ENCODE measurements around the gene VAV2.

Gene VAV2

GRCh38 chr9:133807037-133807436, 185.1 kb downstream of the VAV2 start:
- TF ChIP-seq CTCF (IDR thresholded peaks at IDR 0.05) (no peak), ZFX (IDR thresholded peaks at IDR 0.05; ENCODE audit: borderline replicate concordance) (no peak)
- no peak overlapping the region for H3K27ac ChIP-seq

GRCh38 chr9:133806623-133807010, 185.5 kb downstream of the VAV2 start:
- no peak overlapping the region for H3K27ac ChIP-seq
- TF ChIP-seq CTCF (IDR thresholded peaks at IDR 0.05) (no peak), ZFX (IDR thresholded peaks at IDR 0.05; ENCODE audit: borderline replicate concordance) (no peak)

GRCh38 chr9:133805876-133806622, 186.1 kb downstream of the VAV2 start:
- no peak overlapping the region for H3K27ac ChIP-seq
- TF ChIP-seq ZFX (IDR thresholded peaks at IDR 0.05; ENCODE audit: borderline replicate concordance) (no peak), CTCF (IDR thresholded peaks at IDR 0.05) (no peak)

- no peak overlapping the region for H3K27ac ChIP-seq
- no peak for TF ChIP-seq CTCF (IDR thresholded peaks at IDR 0.05)
- TF ChIP-seq ZFX (IDR thresholded peaks at IDR 0.05; ENCODE audit: borderline replicate concordance), result no peak
Observed at GRCh38 chr9:133804199-133804598, 187.9 kb downstream of the VAV2 start.

GRCh38 chr9:133803745-133804144, 188.4 kb downstream of the VAV2 start:
- no peak overlapping the region for H3K27ac ChIP-seq
- no peak for TF ChIP-seq CTCF (IDR thresholded peaks at IDR 0.05)
- TF ChIP-seq ZFX (IDR thresholded peaks at IDR 0.05; ENCODE audit: borderline replicate concordance), result no peak

GRCh38 chr9:133803028-133803585, 189.0 kb downstream of the VAV2 start:
- TF ChIP-seq CTCF (IDR thresholded peaks at IDR 0.05), result no peak
- TF ChIP-seq ZFX (IDR thresholded peaks at IDR 0.05; ENCODE audit: borderline replicate concordance), result no peak
- H3K27ac ChIP-seq, result no peak overlapping the region

- no peak overlapping the region for H3K27ac ChIP-seq
- no peak for TF ChIP-seq CTCF (IDR thresholded peaks at IDR 0.05)
- no peak for TF ChIP-seq ZFX (IDR thresholded peaks at IDR 0.05; ENCODE audit: borderline replicate concordance)
Observed at GRCh38 chr9:133801739-133802138, 190.4 kb downstream of the VAV2 start.
